ENCODE data around the gene YKT6.

Gene YKT6

DNA sequence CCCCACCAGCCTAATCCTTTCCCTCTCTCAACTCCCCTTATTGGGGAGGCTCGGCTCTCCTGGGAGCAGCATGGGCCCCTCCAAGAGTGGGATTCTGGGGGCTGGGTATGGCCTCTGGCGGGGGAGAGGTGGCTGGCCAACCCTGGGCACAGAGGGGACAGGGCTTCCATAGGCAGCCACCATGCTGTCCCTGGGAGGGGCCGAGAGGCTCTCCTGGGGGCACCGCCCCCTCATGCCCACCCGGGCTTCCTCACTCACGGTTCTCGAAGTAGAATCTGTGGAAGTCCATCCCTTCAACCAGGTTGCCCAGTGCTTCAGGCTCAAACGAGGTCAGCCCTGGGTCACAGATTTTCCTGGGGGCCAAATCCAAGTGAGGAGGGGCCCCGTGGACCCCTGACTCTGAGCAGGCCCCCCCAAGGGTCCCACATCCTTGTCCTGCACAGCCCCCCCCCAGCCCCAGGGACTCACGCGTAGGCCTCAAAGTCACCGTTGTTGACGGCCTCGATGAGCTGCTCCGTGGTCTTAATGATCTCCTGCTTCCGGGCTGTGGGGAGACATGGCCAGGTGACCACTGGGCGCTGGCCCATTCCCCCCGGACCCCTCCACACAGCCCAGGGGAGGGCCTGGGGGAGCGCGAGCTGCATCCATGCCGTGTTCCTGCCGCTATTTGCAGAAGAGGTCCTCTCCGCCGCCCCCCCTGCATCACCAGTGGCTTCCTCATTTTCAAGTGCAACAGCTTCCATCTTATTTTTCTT lies 19.8 kb downstream of the YKT6 start:
- DNase-seq: no peak

DNA sequence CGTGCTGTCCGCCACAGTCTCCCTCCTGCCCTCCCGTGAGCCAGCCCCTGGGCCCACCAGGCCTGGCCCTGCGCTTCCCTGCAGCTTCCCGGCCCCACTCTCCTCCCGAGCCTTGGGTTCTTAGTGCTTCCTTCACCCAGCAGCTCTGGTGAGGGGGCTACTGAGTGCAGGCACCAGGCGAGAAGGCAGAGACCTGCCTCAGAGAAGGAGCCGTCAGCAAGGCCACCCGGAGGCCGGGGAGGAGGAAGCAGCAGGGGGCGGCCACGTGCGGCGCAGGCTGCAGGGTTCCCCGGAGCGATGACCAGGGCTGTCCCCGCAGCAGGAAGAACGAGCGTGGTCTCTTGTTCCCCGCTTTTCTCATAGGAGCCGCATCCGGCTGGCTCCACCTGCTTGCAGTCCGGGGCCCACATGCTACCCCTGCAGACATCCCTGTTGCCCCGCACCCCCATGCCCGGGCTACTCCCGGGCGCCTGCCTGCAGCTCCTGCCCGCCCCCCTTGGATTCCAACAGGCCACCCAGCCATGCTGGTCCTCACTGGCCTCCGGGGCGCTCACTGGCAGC lies 20.5 kb downstream of the YKT6 start:
- no peak for DNase-seq

DNA sequence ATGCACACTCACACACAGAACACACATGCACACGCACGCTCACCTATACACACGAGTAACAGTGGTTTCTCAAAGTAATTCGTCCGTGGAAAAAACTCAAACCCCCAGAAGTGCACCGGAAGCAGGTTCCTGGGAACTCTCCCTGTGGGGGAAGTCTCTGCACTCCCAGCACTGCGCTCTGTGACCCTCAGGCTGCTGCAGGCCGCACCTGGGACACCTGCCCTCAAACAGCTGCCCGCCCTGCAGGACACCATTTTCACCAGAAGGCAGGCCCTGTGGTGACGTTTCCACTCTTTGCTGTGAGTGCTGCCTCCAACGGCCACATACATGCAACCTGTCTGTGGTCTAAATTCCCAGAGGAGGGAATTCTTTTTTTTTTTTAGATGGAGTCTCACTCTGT lies 21.3 kb downstream of the YKT6 start:
- no peak for DNase-seq

DNA sequence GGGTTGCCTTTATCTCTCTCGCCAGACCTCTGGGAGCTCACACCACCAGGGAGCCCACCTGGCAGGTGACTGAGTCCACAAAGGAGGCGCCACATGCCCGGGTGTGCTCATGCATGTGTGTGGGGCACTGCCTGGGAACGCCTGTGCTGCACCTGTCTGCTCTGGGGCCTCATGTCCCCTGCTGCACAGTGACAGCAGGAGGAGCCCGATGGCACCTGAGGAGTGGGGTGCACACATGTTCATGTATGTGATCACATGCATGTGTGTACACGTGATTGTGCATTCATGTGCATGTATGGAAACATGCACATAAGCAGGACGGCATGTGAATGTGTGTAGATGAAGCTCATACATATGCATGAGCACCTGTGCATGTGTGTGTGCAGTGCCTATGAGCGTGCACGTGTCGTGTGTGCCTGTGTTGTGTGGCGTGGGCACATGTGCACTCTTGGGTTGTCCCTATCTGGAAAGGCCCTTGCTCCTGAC lies 22.0 kb downstream of the YKT6 start:
- DNase-seq: no peak

DNA sequence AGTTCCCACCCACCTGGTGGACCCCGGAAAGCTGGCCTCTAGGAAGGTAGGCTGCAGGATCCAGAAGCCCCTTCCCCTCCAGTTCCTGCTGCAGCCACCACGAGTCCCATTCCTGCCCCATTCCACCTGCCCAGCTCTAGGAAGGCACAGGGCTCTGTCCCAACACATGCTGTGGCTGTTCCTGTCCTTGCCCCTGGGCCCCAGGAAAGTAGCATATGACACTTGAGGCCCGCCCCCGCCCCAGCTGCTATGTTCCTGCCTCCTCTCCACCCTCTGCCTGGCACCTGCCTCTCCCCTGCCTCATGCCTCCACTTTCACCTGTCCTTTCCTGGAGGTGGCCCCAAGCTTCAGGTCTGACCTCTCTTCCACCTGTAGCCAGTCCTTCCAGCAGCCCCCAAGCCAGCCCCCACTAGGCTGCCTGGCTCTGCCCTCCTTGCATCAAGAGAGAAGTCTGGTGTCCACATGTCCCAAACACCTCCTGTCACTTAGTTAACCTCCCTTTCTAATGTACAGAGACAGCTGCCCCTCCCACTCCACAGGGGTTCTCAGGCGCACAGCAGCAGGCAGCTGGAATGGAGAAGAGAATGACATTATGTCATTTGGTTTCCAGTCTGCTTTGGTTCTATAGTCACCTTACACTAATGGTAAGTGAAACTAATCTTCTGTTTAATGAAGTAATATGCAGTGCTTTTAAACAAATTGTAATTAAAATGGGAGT lies 22.7 kb downstream of the YKT6 start:
- no peak for DNase-seq

DNA sequence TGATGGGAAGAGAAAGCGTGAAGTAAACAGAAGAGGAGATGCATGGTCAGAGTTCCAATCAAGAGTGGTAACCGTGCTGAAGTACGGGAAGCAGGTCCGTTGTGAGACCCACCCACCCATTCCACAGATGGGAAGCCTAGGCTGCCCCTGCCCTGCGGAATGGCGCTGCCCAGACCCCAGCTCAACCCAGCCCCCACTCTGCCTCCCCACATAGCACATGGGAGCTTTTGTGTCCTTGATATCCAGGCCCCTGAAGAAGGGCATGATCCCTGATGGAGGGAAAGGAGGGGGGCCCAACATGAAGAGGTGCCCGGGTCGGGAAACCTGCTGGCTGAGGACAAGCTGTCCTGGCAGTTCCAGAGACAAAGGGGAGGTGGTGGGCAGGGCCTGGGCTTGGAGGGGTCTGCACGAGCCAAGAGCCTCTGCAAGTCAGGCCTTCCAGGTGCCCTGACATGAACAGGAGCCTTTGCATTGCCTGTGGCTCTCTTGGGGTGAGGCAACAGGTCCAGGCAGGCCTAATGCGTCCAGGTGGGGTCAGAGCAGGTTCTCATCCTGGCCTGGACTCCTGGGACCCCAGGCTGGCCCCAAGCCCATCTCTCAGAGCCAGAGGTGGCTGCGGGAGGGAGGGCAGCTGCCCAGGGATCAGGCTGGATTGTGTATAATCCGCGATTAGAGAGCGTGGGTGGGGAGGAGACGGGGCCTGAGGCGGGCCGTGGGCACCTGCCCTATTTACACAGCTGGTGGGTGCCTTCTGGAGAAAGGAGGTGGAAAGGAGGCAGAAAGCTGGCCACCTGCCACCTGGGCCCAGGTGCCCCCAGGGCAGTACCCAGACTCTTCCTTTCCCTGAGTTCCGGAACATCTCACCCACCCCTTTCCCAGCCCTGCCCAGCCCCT lies 23.5 kb downstream of the YKT6 start:
- no peak for DNase-seq

DNA sequence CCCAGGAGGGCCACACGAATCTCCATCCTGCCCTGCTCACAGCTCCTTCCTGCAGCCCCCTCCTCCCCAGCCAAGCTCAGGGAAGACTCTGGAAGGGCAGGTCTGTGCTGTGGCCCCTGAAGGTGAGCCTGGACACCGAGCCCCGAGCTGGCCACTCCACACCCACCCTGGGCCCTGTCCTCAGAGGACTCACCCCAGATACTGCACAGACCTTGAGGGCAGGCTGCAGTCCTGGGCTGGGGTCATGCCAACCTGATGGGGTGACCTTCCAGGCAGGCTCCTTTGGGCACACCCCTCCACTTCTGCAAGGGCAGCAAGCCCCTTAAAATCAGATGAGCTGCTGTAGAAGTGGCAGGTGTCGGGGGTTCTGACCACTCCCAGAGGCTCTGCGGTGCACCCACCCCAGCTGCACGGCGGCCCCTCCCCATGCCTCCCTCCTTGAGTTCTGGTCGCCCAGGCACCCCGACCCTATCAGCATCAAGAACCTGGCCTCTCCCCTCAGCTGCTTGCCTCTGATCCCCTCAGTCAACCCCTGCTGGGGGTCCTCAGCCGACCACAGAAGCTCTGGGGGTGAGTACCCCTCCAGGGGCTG lies 24.3 kb downstream of the YKT6 start:
- no peak for DNase-seq

DNA sequence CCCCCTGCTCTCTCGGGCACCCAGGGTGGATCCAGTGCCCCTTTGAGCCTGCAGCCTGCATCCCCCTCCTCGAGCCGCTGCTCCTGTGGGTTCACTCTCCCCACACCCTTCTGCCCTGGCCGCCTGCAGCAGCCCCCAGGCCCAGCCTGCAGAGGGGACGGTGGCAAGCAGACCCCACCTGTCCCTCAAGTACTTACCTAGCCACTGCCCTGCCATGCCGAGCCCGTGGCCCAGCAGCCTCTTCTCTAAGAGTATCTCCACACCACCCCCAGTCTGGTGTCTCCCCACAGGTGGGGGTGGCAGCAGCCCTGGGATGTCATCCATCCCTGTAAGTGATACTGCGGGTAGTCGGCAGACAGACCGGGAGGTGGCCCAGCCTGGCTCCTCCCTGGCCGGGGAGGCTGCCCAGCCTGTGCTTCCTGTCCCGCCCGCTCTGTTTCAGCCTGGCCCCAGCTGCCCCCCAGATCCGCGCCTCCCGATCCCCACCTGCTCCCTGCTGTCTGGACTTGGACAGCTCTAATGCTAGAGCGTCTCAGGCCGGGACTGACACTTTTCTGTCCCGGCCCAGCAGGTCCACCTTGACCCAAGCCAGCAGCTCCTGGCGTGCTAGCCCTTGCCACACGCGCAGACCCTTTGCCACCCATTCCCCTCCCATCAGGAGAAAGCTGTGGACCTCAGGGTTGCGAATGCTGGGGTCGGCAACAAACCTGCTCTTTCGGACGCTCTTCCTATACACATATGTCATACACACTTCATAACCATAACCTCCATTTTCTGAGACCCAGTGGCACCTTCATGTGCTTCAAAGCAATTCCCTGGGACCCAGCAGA lies 25.0 kb downstream of the YKT6 start:
- no peak for DNase-seq

DNA sequence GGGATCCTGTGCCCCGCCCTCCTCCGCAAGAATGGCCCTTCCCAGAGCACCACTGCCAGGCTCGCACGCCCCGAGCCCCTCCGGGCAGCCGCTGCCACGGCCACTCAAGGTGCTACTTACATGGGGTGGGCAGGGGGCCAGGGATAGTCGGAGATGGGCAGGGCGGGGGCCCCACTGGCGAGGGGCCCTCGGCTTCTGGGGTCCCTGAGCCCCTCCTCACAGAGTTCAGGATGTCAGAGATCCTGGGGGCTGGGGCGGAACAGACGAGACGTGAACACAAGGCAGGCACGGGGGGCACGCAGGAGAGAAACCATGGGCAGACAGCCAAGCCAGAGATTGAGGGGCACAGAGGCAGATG lies 25.6 kb downstream of the YKT6 start:
- no peak for DNase-seq

DNA sequence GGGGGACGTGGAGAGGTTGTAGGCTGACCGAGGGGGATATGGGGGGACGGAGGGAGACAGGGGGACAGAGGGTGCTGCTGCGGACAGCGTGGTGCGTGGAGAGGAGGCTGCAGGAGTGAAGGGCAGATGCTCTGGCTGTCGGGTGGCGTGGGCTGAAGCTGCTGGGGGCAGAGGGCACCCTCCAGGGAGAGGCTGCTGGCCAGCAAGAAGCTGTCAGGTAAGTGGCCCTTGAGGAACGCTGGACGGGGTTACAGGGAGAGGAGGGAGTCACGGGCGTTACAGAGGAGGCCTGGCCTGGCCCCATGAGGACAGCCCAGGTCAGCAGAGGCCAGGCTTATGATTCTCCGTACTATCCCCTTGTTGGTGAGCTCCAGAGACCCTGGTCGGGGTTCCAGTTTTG lies 27.1 kb downstream of the YKT6 start:
- no peak for DNase-seq

DNA sequence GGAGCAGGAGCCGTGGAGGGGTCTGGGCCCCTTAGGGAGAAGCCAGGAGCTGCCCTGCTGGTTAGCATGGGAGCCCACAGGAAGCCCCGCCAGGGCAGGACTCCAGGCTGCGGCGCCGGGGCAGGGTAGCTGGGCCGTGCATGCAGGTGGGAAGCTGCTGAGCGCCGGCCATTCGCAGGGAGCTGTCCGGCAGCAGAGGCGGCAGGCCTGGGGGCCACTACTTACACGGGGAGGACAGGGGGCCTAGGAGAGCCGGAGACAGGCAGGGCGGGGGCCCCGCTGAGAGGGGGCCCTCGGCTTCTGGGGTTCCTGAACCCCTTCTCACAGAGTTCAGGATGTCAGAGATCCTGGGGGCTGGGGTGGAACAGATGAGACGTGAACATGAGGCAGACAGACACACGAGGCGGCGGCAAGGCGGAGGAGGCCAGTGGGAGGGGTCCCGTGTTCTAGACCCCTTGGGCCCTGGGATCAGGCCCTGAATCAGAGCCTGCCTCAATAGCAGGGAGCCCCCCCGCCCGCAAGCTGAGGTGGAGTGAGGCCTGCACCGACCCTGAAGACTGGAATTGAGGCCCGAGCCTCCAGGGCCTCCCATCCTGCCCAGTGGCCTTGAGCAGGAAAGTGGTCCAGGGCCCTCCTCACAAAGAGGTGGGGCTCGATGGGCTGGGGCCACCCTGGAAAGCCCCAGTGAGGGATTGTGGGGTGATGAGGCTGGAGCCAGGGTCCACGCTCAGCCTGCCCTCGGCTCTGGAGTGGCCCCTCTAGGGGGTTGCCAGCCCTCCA lies 28.0 kb downstream of the YKT6 start:
- DNase-seq: no peak

DNA sequence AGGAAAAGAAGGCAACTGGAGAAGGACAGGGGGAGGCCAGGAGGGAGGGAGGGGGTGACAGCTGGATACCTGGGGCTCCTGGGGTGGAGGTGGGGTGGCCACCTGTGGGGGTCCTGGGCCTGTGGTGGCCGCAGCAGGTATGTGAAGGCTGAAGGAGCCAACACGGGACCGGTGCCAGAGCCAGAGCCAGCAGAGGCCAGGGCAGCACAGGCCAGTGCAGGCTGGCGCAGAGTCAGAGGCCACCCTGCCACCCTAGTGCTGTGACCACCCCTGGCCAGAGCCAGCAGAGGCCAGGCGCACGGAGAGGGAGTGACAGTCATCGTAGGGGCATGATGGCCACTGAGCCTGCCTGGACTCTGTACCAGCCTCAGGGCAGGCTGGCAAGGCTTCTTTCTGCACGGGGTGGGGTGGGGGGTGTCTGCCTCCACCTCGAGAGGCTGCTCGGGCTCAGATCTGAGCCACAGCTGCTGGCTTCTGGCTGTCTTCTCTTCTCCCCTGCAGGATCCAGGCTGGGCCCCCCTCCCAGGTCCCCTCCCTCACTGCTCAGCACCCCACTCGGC lies 28.8 kb downstream of the YKT6 start:
- no peak for DNase-seq

DNA sequence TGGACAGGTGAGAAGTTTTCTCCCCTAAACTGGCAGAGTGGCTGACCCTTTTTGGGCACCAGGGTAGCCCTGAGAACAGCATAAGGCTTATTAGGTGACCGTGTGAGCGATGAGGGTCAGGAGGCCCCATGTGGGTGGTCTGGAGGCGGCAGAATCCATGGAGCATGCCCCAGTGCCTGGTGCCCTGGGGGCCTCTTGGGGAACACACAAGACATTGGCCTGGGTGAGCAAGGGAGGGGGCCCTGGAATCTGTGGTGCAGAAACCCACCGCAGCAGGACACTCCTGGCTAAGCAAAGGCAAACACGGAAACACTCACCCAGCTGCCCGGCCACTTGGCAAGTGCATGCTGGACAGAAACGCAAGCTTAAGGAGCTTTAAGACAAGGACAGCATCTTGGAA lies 29.5 kb downstream of the YKT6 start:
- no peak for DNase-seq

DNA sequence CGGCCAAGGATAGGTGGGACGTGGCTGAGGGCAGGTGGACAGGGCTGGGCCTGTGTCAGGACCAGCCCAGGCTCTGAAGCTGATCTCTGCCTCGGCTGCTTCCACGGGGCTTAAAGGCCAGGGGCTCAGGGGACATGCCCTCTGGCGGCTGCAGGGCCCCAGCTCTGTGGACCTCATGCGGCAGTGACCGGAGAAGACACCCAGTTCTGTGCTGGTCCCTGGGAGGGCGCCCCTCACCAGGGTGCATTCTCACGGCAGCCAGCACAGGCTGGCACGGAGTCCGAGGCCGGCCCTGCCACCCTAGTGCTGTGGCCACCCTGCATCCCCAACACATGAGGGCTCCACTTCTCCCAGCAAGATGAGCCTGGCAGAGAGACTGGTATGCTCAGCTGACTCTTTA lies 30.3 kb downstream of the YKT6 start:
- DNase-seq: no peak

DNA sequence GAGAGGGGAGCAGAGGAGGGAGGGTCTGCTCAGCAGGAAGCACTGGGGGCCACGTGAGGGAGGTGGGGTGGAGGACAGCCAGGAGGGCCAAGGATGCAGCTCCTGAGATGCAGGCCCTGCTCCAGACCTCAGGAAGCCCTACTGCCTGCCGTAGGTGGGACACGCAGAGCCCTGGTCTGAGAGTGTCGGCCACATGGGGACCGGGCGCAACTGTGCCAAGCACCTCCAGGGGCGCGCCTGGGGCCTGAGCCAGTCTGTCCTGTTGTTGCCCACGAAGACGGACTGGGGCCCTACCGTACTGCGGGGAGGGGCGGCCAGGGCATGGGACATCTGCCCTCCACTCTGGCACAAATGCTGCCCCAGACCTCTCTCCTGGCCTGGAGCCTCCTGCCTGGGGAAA lies 31.6 kb downstream of the YKT6 start:
- no peak for DNase-seq

DNA sequence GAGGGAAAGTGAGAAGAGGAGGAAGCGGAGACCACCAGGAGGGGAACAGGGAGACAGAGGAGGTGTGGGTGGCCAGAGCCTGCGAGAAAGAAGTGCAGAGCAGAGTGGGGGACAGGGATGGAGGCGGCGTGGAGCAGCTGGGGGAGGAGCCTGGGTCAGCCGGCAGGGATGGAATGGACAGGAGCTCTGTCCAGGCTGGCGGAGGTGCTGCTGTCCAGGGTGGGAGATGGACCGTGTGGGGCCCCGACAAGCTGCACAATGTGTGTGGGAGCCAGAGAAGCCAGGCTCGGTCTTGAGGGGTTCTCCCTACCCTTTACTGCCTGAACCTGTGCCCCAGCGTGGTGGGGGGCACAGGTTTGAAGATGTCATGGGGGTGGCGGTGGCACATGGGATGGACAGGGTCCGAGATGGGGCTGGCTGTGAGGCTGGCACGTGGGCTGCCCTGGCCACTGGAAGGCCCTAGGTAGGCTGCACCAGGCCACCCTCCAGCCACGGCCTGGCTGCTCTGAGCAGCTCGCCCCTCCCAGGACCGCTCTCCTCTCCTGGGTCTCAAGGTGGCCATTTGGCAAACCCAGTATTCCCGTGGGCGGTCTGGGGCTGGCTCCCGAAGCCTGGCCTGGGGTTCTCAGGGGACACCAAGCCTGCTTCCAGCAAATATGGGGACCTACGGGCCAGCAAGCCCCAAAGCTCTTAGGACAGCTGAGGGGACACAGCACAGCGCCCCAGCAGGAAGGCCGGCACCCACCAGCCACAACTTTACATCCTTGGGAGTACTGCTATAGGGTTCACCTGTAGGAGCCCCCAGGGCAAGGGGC lies 32.3 kb downstream of the YKT6 start:
- no peak for DNase-seq

DNA sequence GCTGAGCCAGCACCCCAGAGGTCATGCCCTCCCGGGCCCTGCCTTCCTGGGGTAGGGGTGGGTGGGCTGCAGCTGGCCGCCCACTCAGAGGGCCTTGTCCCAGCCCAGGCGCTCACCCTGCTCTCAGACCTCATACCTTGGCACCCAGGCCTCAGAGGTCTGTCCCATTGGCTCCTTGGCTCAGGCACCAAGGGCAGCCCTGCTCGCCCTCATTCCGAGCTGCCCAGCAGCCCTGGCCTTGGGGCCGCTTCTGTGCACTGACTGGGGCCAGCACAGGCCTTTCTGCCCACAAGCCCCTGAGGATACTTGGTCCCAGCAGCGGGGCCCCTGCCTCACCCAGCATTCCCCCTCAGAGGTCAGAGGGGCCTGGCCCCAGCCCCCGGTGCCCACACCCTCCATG lies 34.3 kb downstream of the YKT6 start:
- no peak for DNase-seq

DNA sequence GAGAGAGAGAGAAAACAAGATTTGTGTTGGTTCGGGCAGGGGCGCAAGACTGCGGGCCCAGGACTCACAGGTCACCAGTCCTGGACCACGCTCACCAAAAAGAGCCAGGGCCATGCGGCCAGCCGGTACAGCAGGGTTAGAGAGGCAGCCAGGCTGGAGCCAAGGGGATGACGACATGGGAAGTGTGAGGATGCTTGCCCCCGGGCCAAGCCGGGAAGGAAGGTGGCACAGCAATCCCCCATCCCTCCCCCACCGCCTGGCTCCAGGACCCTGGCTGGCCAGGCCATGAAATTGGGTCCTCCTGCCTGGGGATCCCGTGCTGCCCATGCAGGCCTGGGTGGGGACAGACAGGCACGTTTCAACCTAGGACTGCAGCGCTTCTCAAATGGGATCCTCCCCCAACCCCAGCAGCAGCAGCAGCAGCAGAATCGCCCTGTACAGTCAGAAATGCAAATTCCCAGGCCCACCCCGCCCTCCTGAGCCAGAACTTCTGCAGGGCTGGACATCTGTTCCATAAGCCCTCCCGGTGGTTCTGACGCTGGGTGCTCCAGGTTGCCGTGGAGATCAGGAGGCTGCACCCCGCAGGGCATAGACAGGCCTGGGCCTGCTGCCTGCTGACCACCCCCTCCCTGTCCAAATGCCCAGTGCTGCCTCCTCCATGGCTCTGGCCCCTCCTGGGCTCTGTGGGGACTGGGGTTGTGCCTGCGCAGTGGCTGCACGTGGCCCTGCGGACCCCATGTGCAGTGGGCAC lies 35.0 kb downstream of the YKT6 start:
- no peak for DNase-seq

DNA sequence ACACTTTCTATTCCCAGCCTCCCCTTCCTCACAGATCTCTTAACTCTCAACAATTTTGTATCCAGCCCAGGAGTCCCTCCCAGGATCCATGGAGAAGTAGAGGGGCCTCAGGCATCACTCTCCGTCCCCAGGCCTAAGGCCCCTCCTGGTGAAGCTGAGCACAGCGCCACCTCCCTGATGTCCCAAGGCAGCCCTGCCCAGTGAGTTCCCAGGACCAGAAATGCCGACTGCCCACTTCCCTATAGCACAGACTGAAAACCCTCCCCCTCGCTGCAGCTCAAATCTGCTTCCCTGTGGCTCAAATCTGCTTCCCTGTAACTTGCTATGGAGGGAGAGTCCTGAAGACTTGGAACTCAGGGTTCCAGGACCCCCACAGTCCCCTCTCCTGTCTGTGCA lies 35.6 kb downstream of the YKT6 start:
- DNase-seq: no peak
